Neural cell (in vitro differentiated cells): Measurements from ENCODE around the gene ABCA1. TPM values are rescaled to one million over a fixed set of nuclear protein-coding genes. Genes with fewer than 3 reads are reported as not detected.

Experiments
- H2AFZ ChIP-seq: fragments of 200-600, 300-800 bp; sonication (generic), shearing (Covaris generic); 2 replicates; pipeline ENCODE4 v1.6.0; 2014; ENCODE audit warnings: low read depth, mild to moderate bottlenecking, antibody characterized with exemption, low read length, moderate library complexity
- H3F3A ChIP-seq: fragments of 200-600 bp; shearing (Covaris generic); 2 replicates; pipeline ENCODE4 v1.6.1; 2016; ENCODE audit warnings: mild to moderate bottlenecking, moderate library complexity, mixed read lengths, antibody characterized with exemption, low read length; ENCODE audit not compliant: insufficient read depth, poor library complexity, severe bottlenecking
- H3K27ac ChIP-seq: fragments of 200-600, 300-800 bp; sonication (generic), shearing (Covaris generic); 2 replicates; pipeline ENCODE4 v1.5.1; 2014; ENCODE audit warnings: mild to moderate bottlenecking, low read length, moderate library complexity
- H3K27me3 ChIP-seq: fragments of 300-800, 200-600 bp; sonication (generic), shearing (Covaris generic); 2 replicates; pipeline ENCODE4 v1.6.0; 2014; ENCODE audit warnings: mild to moderate bottlenecking, low read depth, low read length, moderate library complexity; ENCODE audit not compliant: insufficient read depth
- H3K36me3 ChIP-seq: fragments of 300-800, 200-600 bp; sonication (generic), shearing (Covaris generic); 2 replicates; pipeline ENCODE4 v1.5.1; 2014; ENCODE audit warnings: mild to moderate bottlenecking, antibody characterized with exemption, low read length, moderate library complexity; ENCODE audit not compliant: insufficient read depth
- H3K4me2 ChIP-seq: fragments of 300-800, 200-600 bp; sonication (generic), shearing (Covaris generic); 2 replicates; pipeline ENCODE4 v1.6.0; 2014; ENCODE audit warnings: mild to moderate bottlenecking, low read length
- H3K4me3 ChIP-seq: fragments of 300-800, 200-600 bp; sonication (generic), shearing (Covaris generic); 2 replicates; pipeline ENCODE4 v1.5.1; 2014; ENCODE audit warnings: mild to moderate bottlenecking, low read length, moderate library complexity
- H3K79me2 ChIP-seq: fragments of 200-600 bp; shearing (Covaris generic); replicated peaks from 2 replicates; pipeline ENCODE4 v1.6.0; 2014; ENCODE audit warnings: mild to moderate bottlenecking, low read length, moderate library complexity; ENCODE audit not compliant: insufficient read depth
- H3K9ac ChIP-seq: fragments of 300-800, 200-600 bp; sonication (generic), shearing (Covaris generic); 2 replicates; pipeline ENCODE4 v1.6.1; 2016; ENCODE audit warnings: mild to moderate bottlenecking, low read length, mixed read lengths
- H3K9me2 ChIP-seq: fragments of 200-600 bp; shearing (Covaris generic); 2 replicates; pipeline ENCODE4 v1.6.1; 2016; ENCODE audit warnings: mild to moderate bottlenecking, low read length, mixed read lengths; ENCODE audit not compliant: insufficient read depth
- H3K9me3 ChIP-seq: fragments of 200-600, 300-800 bp; sonication (generic), shearing (Covaris generic); 2 replicates; pipeline ENCODE4 v1.6.1; 2016; ENCODE audit warnings: mild to moderate bottlenecking, mixed run types, low read length, moderate library complexity, mixed read lengths
- H4K20me1 ChIP-seq: fragments of 200-600 bp; shearing (Covaris generic); 2 replicates; pipeline ENCODE4 v1.6.1; 2016; ENCODE audit warnings: mild to moderate bottlenecking, mixed run types; ENCODE audit not compliant: insufficient read depth
- CTCF ChIP-seq: fragments of 450-650 bp; IDR thresholded peaks from 2 replicates; pipeline ENCODE4 v1.5.1; 2014; ENCODE audit warnings: antibody characterized with exemption, mild to moderate bottlenecking, moderate library complexity; ENCODE audit not compliant: poor library complexity, severe bottlenecking
- EP300 ChIP-seq: fragments of 450-650 bp; conservative IDR thresholded peaks from 2 replicates; pipeline ENCODE4 v1.6.1; 2014; ENCODE audit warnings: antibody characterized with exemption, mild to moderate bottlenecking, moderate library complexity; ENCODE audit not compliant: poor library complexity, severe bottlenecking
- EZH2 ChIP-seq: fragments of 200-600, 300-800 bp; shearing (Covaris generic), sonication (generic); IDR thresholded peaks from 2 replicates; pipeline ENCODE4 v1.6.1; 2014; ENCODE audit warnings: antibody characterized with exemption, low read length, borderline replicate concordance, mild to moderate bottlenecking; ENCODE audit not compliant: insufficient read depth, poor library complexity, severe bottlenecking
- MXI1 ChIP-seq: fragments of 450-650 bp; conservative IDR thresholded peaks from 2 replicates; pipeline ENCODE4 v1.6.1; 2014; ENCODE audit warnings: antibody characterized with exemption, mild to moderate bottlenecking; ENCODE audit not compliant: poor library complexity, severe bottlenecking
- POLR2AphosphoS5 ChIP-seq: IDR thresholded peaks from 2 replicates; pipeline ENCODE4 v1.6.1; 2012
- RAD21 ChIP-seq: fragments of 450-650 bp; conservative IDR thresholded peaks from 2 replicates; pipeline ENCODE4 v1.6.1; 2014; ENCODE audit warnings: antibody characterized with exemption, mild to moderate bottlenecking, moderate library complexity
- REST ChIP-seq: IDR thresholded peaks from 2 replicates; pipeline ENCODE4 v1.6.1; 2012; ENCODE audit warnings: borderline replicate concordance
- SMC3 ChIP-seq: fragments of 450-650 bp; conservative IDR thresholded peaks from 2 replicates; pipeline ENCODE4 v1.6.1; 2014; ENCODE audit warnings: antibody characterized with exemption, mild to moderate bottlenecking, moderate library complexity; ENCODE audit not compliant: poor library complexity
- TAF1 ChIP-seq: IDR thresholded peaks from 2 replicates; pipeline ENCODE4 v1.6.1; 2012; ENCODE audit warnings: low read depth
- polyA plus RNA-seq: library from polyadenylated mRNA; depleted of rRNA; stranded (reverse); fragments of >200 nt; gene quantifications from 2 replicates; pipeline ENCODE4 v1.2.3, GENCODE V29; 2014

The ABCA1 gene
- polyA plus RNA-seq, 1 donor from 2014 or later, result 5.2 TPM

GRCh38 chr9:104860263-104860662 lies 67.7 kb downstream of the ABCA1 start:
- H2AFZ ChIP-seq, result no peak overlapping the region
- H3K79me2 ChIP-seq, result no peaks in the 10 kb centered on the region
- H3F3A ChIP-seq, result no peaks in the 10 kb centered on the region
- TF ChIP-seq POLR2AphosphoS5, result no peak
- no peak for TF ChIP-seq EP300
- TF ChIP-seq EZH2, result no peak
- no peak for TF ChIP-seq RAD21
- no peak for TF ChIP-seq MXI1
- no peak for TF ChIP-seq REST
- H3K27me3 ChIP-seq, result no peaks in the 10 kb centered on the region
- H4K20me1 ChIP-seq, result no peaks in the 10 kb centered on the region
- H3K4me3 ChIP-seq, result no peak overlapping the region
- H3K4me2 ChIP-seq, result no peak overlapping the region
- no peaks in the 10 kb centered on the region for H3K9me2 ChIP-seq
- H3K9ac ChIP-seq, result no peak overlapping the region
- no peak overlapping the region for H3K27ac ChIP-seq
- H3K9me3 ChIP-seq, result no peaks in the 10 kb centered on the region
- peaks cover 5% of the 10 kb centered on the region for H3K36me3 ChIP-seq

GRCh38 chr9:104858846-104859245 lies 69.1 kb downstream of the ABCA1 start:
- H3K27me3 ChIP-seq, result no peaks in the 10 kb centered on the region
- H3K27ac ChIP-seq, result no peak overlapping the region
- peaks cover 5% of the 10 kb centered on the region for H3K36me3 ChIP-seq
- H3K9me3 ChIP-seq, result no peaks in the 10 kb centered on the region
- H3K4me2 ChIP-seq, result no peak overlapping the region
- TF ChIP-seq TAF1 (no peak), EZH2 (no peak)
- H4K20me1 ChIP-seq, result no peaks in the 10 kb centered on the region
- H3K9ac ChIP-seq, result no peak overlapping the region
- no peak overlapping the region for H3K4me3 ChIP-seq
- no peaks in the 10 kb centered on the region for H3K9me2 ChIP-seq
- no peaks in the 10 kb centered on the region for H3F3A ChIP-seq
- H2AFZ ChIP-seq, result no peak overlapping the region
- H3K79me2 ChIP-seq, result no peaks in the 10 kb centered on the region

- Histone ChIP-seq H3K36me3 (peaks cover 5% of the 10 kb centered on the region), H3K9me3 (no peaks in the 10 kb centered on the region), H3K9me2 (no peaks in the 10 kb centered on the region), H4K20me1 (no peaks in the 10 kb centered on the region), H3K9ac (no peak overlapping the region), H3K4me3 (no peak overlapping the region), H3K27me3 (no peaks in the 10 kb centered on the region), H3K4me2 (no peak overlapping the region), H2AFZ (no peak overlapping the region), H3K27ac (no peak overlapping the region), H3F3A (no peaks in the 10 kb centered on the region), H3K79me2 (no peaks in the 10 kb centered on the region)
- no peak for TF ChIP-seq CTCF
- TF ChIP-seq MXI1, result no peak
- no peak for TF ChIP-seq EZH2
- no peak for TF ChIP-seq EP300
- TF ChIP-seq TAF1, result no peak
- TF ChIP-seq REST, result no peak
- TF ChIP-seq RAD21, result no peak
- TF ChIP-seq SMC3, result no peak
- no peak for TF ChIP-seq POLR2AphosphoS5
These were observed 69.7 kb downstream of the ABCA1 start for GRCh38 chr9:104858271-104858670.
